Esophagus muscularis mucosa (tissue), 3 donors: ENCODE measurements around the gene ADGRA1.

Experiments
- CTCF ChIP-seq, 3 experiments: fragments of 200-600 bp in 2 of 3; fragments of 450-650 bp in 1 of 3; sonication (generic) in 2 of 3; IDR thresholded peaks; one replicate each; pipeline ENCODE4 v1.5.1; 2017 to 2019; ENCODE audit warnings: antibody characterized with exemption in 3 of 3, mild to moderate bottlenecking in 2 of 3, moderate library complexity in 1 of 3
- EP300 ChIP-seq: sonication (generic); formaldehyde crosslinking; IDR thresholded peaks from one replicate; pipeline ENCODE4 v1.6.1; 2017; ENCODE audit warnings: antibody characterized with exemption

DNA sequence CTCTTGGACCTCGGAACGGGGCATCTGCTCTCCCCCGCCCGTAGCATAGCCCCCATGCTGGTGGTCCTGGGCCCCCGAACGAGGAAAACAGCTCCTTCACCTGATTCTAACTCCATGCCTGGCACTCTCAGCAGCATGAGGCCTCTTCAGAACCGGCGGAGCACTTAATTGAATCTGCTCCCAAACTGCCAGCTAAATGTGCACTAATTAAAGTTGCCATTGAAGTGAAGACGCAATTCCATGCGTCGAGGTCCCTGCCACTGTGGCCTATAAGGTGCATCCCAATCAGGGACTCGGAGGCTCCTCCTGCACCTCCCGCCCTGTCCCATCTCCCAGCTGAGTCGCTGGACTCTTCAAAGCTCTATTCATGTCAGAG, 41.3 kb upstream of the ADGRA1 start:
- TF ChIP-seq CTCF (IDR thresholded peaks at IDR 0.05) = no peak
- TF ChIP-seq EP300 = no peak
